HG02852 (cell line): ENCODE measurements around the gene SLC5A6.

Experiments used
- ATAC-seq: cut with Tn5 transposase; IDR thresholded peaks from one replicate; pipeline ENCODE4 v1.9.1; 2021; ENCODE audit warnings: mild to moderate bottlenecking, moderate library complexity; ENCODE audit not compliant: unreplicated experiment

SLC5A6 gene

GRCh38 chr2:27237341-27237945 lies 25.4 kb upstream of the SLC5A6 start:
- no peak for ATAC-seq

GRCh38 chr2:27236626-27237025 lies 24.6 kb upstream of the SLC5A6 start:
- no peak for ATAC-seq

- ATAC-seq = no peak
Measured at GRCh38 chr2:27236136-27236535, 24.1 kb upstream of the SLC5A6 start.

GRCh38 chr2:27233341-27233740 lies 21.3 kb upstream of the SLC5A6 start:
- ATAC-seq = no peak

- no peak for ATAC-seq
Measured at GRCh38 chr2:27231921-27232320, 19.9 kb upstream of the SLC5A6 start.

GRCh38 chr2:27227501-27227900 lies 15.4 kb upstream of the SLC5A6 start:
- ATAC-seq = no peak

- ATAC-seq = no peak
Measured at GRCh38 chr2:27225526-27225925, 13.5 kb upstream of the SLC5A6 start.

- no peak for ATAC-seq
Measured at GRCh38 chr2:27223416-27223815, 11.3 kb upstream of the SLC5A6 start.

GRCh38 chr2:27222407-27222806 lies 10.3 kb upstream of the SLC5A6 start:
- no peak for ATAC-seq

- no peak for ATAC-seq
Measured at GRCh38 chr2:27221166-27221565, 9.1 kb upstream of the SLC5A6 start.

- no peak for ATAC-seq
Measured at GRCh38 chr2:27220091-27220490, 8.0 kb upstream of the SLC5A6 start.

GRCh38 chr2:27219091-27219490 lies 7.0 kb upstream of the SLC5A6 start:
- no peak for ATAC-seq

- ATAC-seq = no peak
Measured at GRCh38 chr2:27218614-27219013, 6.5 kb upstream of the SLC5A6 start.

GRCh38 chr2:27217173-27218121 lies 5.4 kb upstream of the SLC5A6 start, which contains the start of gene CAD:
Gene CAD (plus strand): TSS chr2:27217369. CDS start chr2:27217552, 183 bp downstream.
- peak; percentile 78 for ATAC-seq

- no peak for ATAC-seq
Measured at GRCh38 chr2:27216416-27217137, 4.5 kb upstream of the SLC5A6 start.

GRCh38 chr2:27214941-27215340 lies 2.9 kb upstream of the SLC5A6 start:
- no peak for ATAC-seq

GRCh38 chr2:27212626-27213471 lies 781 bp upstream of the SLC5A6 start:
- ATAC-seq = peak; percentile 15

GRCh38 chr2:27211241-27211942 lies 676 bp downstream of the SLC5A6 start:
- no peak for ATAC-seq

- no peak for ATAC-seq
Measured at GRCh38 chr2:27209621-27210401, 2.3 kb downstream of the SLC5A6 start.
